WTC11 (cell line): ENCODE measurements around the gene COX7B2. TPM values are rescaled to one million over a fixed set of nuclear protein-coding genes. Genes with fewer than 3 reads are reported as not detected.
A peak's percentile ranks its signal among the peaks of the same experiment; 100 is the strongest.

Source experiments
- ATAC-seq: fragments of 200-7000 bp; cut with Tn5 transposase; 2 replicates; pipeline ENCODE4 v1.10.0; 2021; ENCODE audit warnings: mild to moderate bottlenecking, moderate library complexity
- Bru-seq: library from RNA; stranded (reverse); fragments of 400-500 nt; gene quantifications from one replicate; lab custom pipeline; 2021; lab: Mats Ljungman, UMichigan
- CTCF ChIA-PET: fragments of 300-600 bp; sonication (Branson Sonifier 250); formaldehyde crosslinking; loops from one replicate; lab custom pipeline; 2021; ENCODE audit warnings: antibody characterized with exemption; lab: Charles Lee
- POLR2A ChIA-PET: fragments of 350-600 bp; sonication (Branson Sonifier 250); formaldehyde crosslinking; loops from one replicate; lab custom pipeline; 2021; ENCODE audit warnings: antibody characterized with exemption; lab: Charles Lee
- DNase-seq: peaks from one replicate; pipeline ENCODE4 v3.0.0; 2021; ENCODE audit warnings: low spot score
- H3K27ac Mint-ChIP-seq: 2 replicates; pipeline ENCODE4 v1.8.0; 2021; ENCODE audit warnings: mixed read lengths
- H3K27me3 Mint-ChIP-seq: 2 replicates; pipeline ENCODE4 v1.8.0; 2021; ENCODE audit warnings: low read depth, mild to moderate bottlenecking, moderate library complexity, mixed read lengths
- H3K36me3 Mint-ChIP-seq: 2 replicates; pipeline ENCODE4 v1.8.0; 2021; ENCODE audit warnings: mixed read lengths
- H3K4me1 Mint-ChIP-seq: 2 replicates; pipeline ENCODE4 v1.8.0; 2022; ENCODE audit warnings: mixed read lengths
- H3K4me3 Mint-ChIP-seq: 2 replicates; pipeline ENCODE4 v1.8.0; 2021; ENCODE audit warnings: mild to moderate bottlenecking, moderate library complexity, mixed read lengths
- H3K9me3 Mint-ChIP-seq: 2 replicates; pipeline ENCODE4 v1.8.0; 2021; ENCODE audit warnings: mixed read lengths
- CREM ChIP-seq: sonication (generic); formaldehyde crosslinking; IDR thresholded peaks from 2 replicates; pipeline ENCODE4 v1.8.1; 2022; ENCODE audit warnings: mild to moderate bottlenecking, missing genetic modification reagents, moderate library complexity
- CTCF ChIP-seq: fragments of 200-600 bp; IDR thresholded peaks from 2 replicates; pipeline ENCODE4 v1.8.0; 2022; ENCODE audit warnings: antibody characterized with exemption
- E2F1 ChIP-seq: sonication (generic); formaldehyde crosslinking; IDR thresholded peaks from 2 replicates; pipeline ENCODE4 v1.8.0; 2022; ENCODE audit warnings: mild to moderate bottlenecking, missing genetic modification reagents
- E2F5 ChIP-seq: sonication (generic); formaldehyde crosslinking; IDR thresholded peaks from 2 replicates; pipeline ENCODE4 v1.8.1; 2022; ENCODE audit warnings: mild to moderate bottlenecking, moderate library complexity, missing genetic modification reagents
- ELF4 ChIP-seq: sonication (generic); formaldehyde crosslinking; IDR thresholded peaks from 2 replicates; pipeline ENCODE4 v1.8.1; 2022; ENCODE audit warnings: low read depth, mild to moderate bottlenecking, moderate library complexity, missing genetic modification reagents
- ESRRA ChIP-seq: sonication (generic); formaldehyde crosslinking; IDR thresholded peaks from 2 replicates; pipeline ENCODE4 v1.8.1; 2022; ENCODE audit warnings: mild to moderate bottlenecking, missing genetic modification reagents, borderline replicate concordance
- FOXJ3 ChIP-seq: sonication (generic); formaldehyde crosslinking; IDR thresholded peaks from 2 replicates; pipeline ENCODE4 v1.9.0; 2021; ENCODE audit warnings: missing genetic modification reagents, mild to moderate bottlenecking, borderline replicate concordance
- FOXK1 ChIP-seq: sonication (generic); formaldehyde crosslinking; IDR thresholded peaks from 2 replicates; pipeline ENCODE4 v1.8.0; 2022; ENCODE audit warnings: mild to moderate bottlenecking, moderate library complexity, missing genetic modification reagents
- HMGA2 ChIP-seq: fragments of 250-450 bp; sonication (Bioruptor Pico); IDR thresholded peaks from 2 replicates; pipeline ENCODE4 v1.4.0; 2021; ENCODE audit warnings: mild to moderate bottlenecking, moderate library complexity
- HMGXB4 ChIP-seq: sonication (generic); formaldehyde crosslinking; IDR thresholded peaks from 2 replicates; pipeline ENCODE4 v1.8.1; 2023; ENCODE audit warnings: mild to moderate bottlenecking, moderate library complexity, missing genetic modification reagents
- MXD4 ChIP-seq: fragments of 250-450 bp; sonication (Bioruptor Pico); IDR thresholded peaks from 2 replicates; pipeline ENCODE4 v1.8.0; 2021; ENCODE audit warnings: mild to moderate bottlenecking, moderate library complexity, borderline replicate concordance
- MYBL2 ChIP-seq: sonication (generic); formaldehyde crosslinking; IDR thresholded peaks from 2 replicates; pipeline ENCODE4 v1.8.1; 2023; ENCODE audit warnings: mild to moderate bottlenecking, moderate library complexity, missing genetic modification reagents
- NR3C1 ChIP-seq: sonication (generic); formaldehyde crosslinking; conservative IDR thresholded peaks from 2 replicates; pipeline ENCODE4 v1.8.1; 2023; ENCODE audit warnings: low read depth, mild to moderate bottlenecking, missing genetic modification reagents
- PRDM15 ChIP-seq: sonication (generic); formaldehyde crosslinking; IDR thresholded peaks from 2 replicates; pipeline ENCODE4 v1.8.0; 2022; ENCODE audit warnings: missing genetic modification reagents
- PRRX2 ChIP-seq: fragments of 250-450 bp; sonication (Bioruptor Pico); IDR thresholded peaks from 2 replicates; pipeline ENCODE4 v1.8.0; 2021; ENCODE audit warnings: mild to moderate bottlenecking
- TP53 ChIP-seq: sonication (generic); formaldehyde crosslinking; IDR thresholded peaks from 2 replicates; pipeline ENCODE4 v1.8.1; 2023; ENCODE audit warnings: mild to moderate bottlenecking, missing genetic modification reagents
- USF1 ChIP-seq: sonication (generic); formaldehyde crosslinking; IDR thresholded peaks from 2 replicates; pipeline ENCODE4 v1.8.0; 2022; ENCODE audit warnings: mild to moderate bottlenecking, missing genetic modification reagents
- ZNF121 ChIP-seq: sonication (generic); formaldehyde crosslinking; IDR thresholded peaks from 2 replicates; pipeline ENCODE4 v1.8.0; 2023; ENCODE audit warnings: missing genetic modification reagents
- ZNF263 ChIP-seq: sonication (generic); formaldehyde crosslinking; IDR thresholded peaks from 2 replicates; pipeline ENCODE4 v1.8.1; 2022; ENCODE audit warnings: low read depth, mild to moderate bottlenecking, moderate library complexity, missing genetic modification reagents
- ZNF396 ChIP-seq: fragments of 250-450 bp; sonication (Bioruptor Pico); IDR thresholded peaks from 2 replicates; pipeline ENCODE4 v1.8.0; 2021; ENCODE audit warnings: mild to moderate bottlenecking, moderate library complexity, borderline replicate concordance
- long read RNA-seq, 3 experiments: library from RNA in 1 of 3; library from capped mRNA in 1 of 3; library from polyadenylated mRNA in 1 of 3; unstranded in 2 of 3; stranded (forward) in 1 of 3; transcript quantifications; one replicate each; pipeline ENCODE4 v2.0.0, GENCODE V29; 2021
- total RNA-seq: library from RNA; stranded (reverse); gene quantifications from 3 replicates; pipeline ENCODE4 v1.2.3, GENCODE V29; 2021

The COX7B2 gene
- total RNA-seq (not detected in 3 replicates), Bru-seq, nascent RNA (percentile 0 among the genes with signal in this experiment)
- long read RNA-seq, experiment 1: 0 reads
- long read RNA-seq, experiment 2: 0 reads
- long read RNA-seq, experiment 3: 0 reads

- TF ChIP-seq CTCF (no peak), TP53 (CRISPR knock-in tag) (no peak), MYBL2 (CRISPR knock-in tag) (no peak)
- CTCF ChIA-PET: no interaction called here
- H3K4me3 Mint-ChIP-seq: no peak within 1 kb of the TSS
- H3K27me3 Mint-ChIP-seq: no peaks in the 10 kb centered on the region
- no peaks in the 10 kb centered on the region for H3K4me1 Mint-ChIP-seq
- ATAC-seq (no peak), DNase-seq (no peak)
- H3K9me3 Mint-ChIP-seq: peaks cover 12% of the 10 kb centered on the region
- POLR2A ChIA-PET: interaction anchor here (0.7 kb wide), 1 partner anchor 699 kb away, joined by 3 read pairs; no protein-coding TSS in a partner anchor
- H3K27ac Mint-ChIP-seq: no peak within 1 kb of the TSS
- no peaks in the 10 kb centered on the region for H3K36me3 Mint-ChIP-seq
Observed at GRCh38 chr4:46909078-46909477, at the start of gene COX7B2. TSS of gene COX7B2 (minus strand) at chr4:46909245. CDS start at chr4:46735192, 174,053 bp downstream.

- H3K27me3 Mint-ChIP-seq: no peaks in the 10 kb centered on the region; the same call in 1 of the 2 replicates
- CTCF ChIA-PET: no interaction called here
Observed at GRCh38 chr4:46956451-46956850, 47.4 kb upstream of the COX7B2 start.

More at GRCh38 chr4:46956451-46956850, 47.4 kb upstream of the COX7B2 start:
- DNase-seq: no peak
- H3K36me3 Mint-ChIP-seq: no peaks in the 10 kb centered on the region
- TF ChIP-seq HMGXB4 (CRISPR knock-in tag) (no peak), ZNF263 (CRISPR knock-in tag) (no peak), E2F1 (no peak), FOXK1 (CRISPR knock-in tag) (no peak), FOXJ3 (CRISPR knock-in tag) (no peak), USF1 (CRISPR knock-in tag) (no peak), ELF4 (CRISPR knock-in tag) (no peak), PRRX2 (no peak), CTCF (no peak), NR3C1 (no peak), HMGA2 (CRISPR knock-in tag) (no peak), ZNF396 (CRISPR knock-in tag) (no peak), ZNF121 (no peak), CREM (CRISPR knock-in tag) (no peak), ESRRA (CRISPR knock-in tag) (no peak), MXD4 (CRISPR knock-in tag) (no peak), E2F5 (CRISPR knock-in tag) (no peak), PRDM15 (CRISPR knock-in tag) (no peak)
- TF ChIP-seq, all 79 proteins: peak for 0
- POLR2A ChIA-PET: no interaction called here
- Mint-ChIP-seq H3K4me1 (no peaks in the 10 kb centered on the region), H3K27ac (no peak overlapping the region), H3K4me3 (no peak overlapping the region), H3K9me3 (no peaks in the 10 kb centered on the region)
- ATAC-seq: no peak
